Pancreas (tissue), 10 donors: ENCODE measurements around the gene WDR49. TPM values are rescaled to one million over a fixed set of nuclear protein-coding genes. Genes with fewer than 3 reads are reported as not detected.
"Not testable (repeated sequence)": the region's sequence is repeated elsewhere in the genome, so short reads cannot be mapped to it uniquely, and the experiment has no call there.

Experiments used
- ATAC-seq, 4 donors: fragments of 200-7000 bp; cut with Tn5 transposase; one replicate each; pipeline versions ENCODE4 v1.8.0 to v1.9.1; 2020; ENCODE audit warnings: mild to moderate bottlenecking in 4 of 4, moderate library complexity in 4 of 4
- DNase-seq, 6 donors: peaks; one replicate each; pipeline ENCODE4 v3.0.0-alpha.2; 2020
- FAIRE-seq: peaks from 2 replicates; lab custom pipeline; 2012; peaks lifted over from hg19 to GRCh38; lab: Jason Lieb, UNC
- H3K27ac ChIP-seq, 4 donors: fragments of 200-600 bp; sonication (generic); 1 replicate in 3 of 4; 2 replicates in 1 of 4; pipeline versions ENCODE4 v1.5.0 to v1.8.0; 2020
- H3K27me3 ChIP-seq, 4 donors: fragments of 200-600 bp; one replicate each; pipeline ENCODE4 v1.8.0; 2021
- H3K36me3 ChIP-seq, 3 donors: fragments of 200-600 bp; sonication (generic) in 1 of 3; one replicate each; pipeline versions ENCODE4 v1.5.0 to v1.8.0; 2020 to 2021
- H3K4me1 ChIP-seq, 3 donors: fragments of 200-600 bp; one replicate each; pipeline ENCODE4 v1.8.0; 2021
- H3K4me3 ChIP-seq, 4 donors: fragments of 200-600 bp; sonication (generic) in 2 of 4; one replicate each; pipeline versions ENCODE4 v1.5.0 to v1.8.0; 2020 to 2021
- H3K9me3 ChIP-seq, 4 donors: fragments of 200-600 bp; one replicate each; pipeline ENCODE4 v1.8.0; 2021
- CTCF ChIP-seq, 4 donors: fragments of 200-600 bp; sonication (generic) in 3 of 4; IDR thresholded peaks; one replicate each; pipeline versions ENCODE4 v1.5.0 to v1.8.0; 2021; ENCODE audit warnings: antibody characterized with exemption in 4 of 4
- WGBS, 2 donors: extraction: QIAGEN DNeasy Blood & Tissue Kit; methylation state at CpG; one replicate each; pipeline ENCODE4 v1.1.7; 2013; 5-methylcytosine and 5-hydroxymethylcytosine counted together
- intact Hi-C, 3 donors: fragments of 100-400 bp; cut with DNase I; formaldehyde crosslinking; loops; one replicate each; pipeline versions ENCODE4 v1.11.1 to v1.14.2; 2022
- polyA plus RNA-seq, 2 donors: library from polyadenylated mRNA; stranded (reverse); fragments of 200-250 nt; gene quantifications; one replicate each; pipeline ENCODE4 v1.2.3, GENCODE V29; 2013
- total RNA-seq, 6 donors: library from RNA; stranded (reverse); fragmentation: NEBNext Ultra II Directional in 4 of 6; extraction: Animal tissue kit (Norgen Biotek cat#: 25700) in 4 of 6; gene quantifications; one replicate each; pipeline versions ENCODE4 v1.2.1 to v1.2.4, GENCODE V29; 2021 to 2023
- donor health status: healthy with polysubstance abuse.
- donor health status: DM: no; HTN: no; CAD: no; lungs with moderate emphysema.
- donor health status: DM: no; HTN: no; CAD: no.
- donor health status: control.
- donor health status: control.
- donor health status: Bipolar disorder and iron deficiency.
- donor health status: DM: yes; HTN: yes; CAD: no.
- donor health status: DM: no; HTN: no; CAD: no.
- donor health status: DM: no; HTN: no; CAD: no.
- donor health status: DM: yes; HTN: yes; CAD: no.

WDR49 gene
- total and polyA plus RNA-seq, 8 donors = 0.02 to 0.79 (median 0.44) TPM

DNA sequence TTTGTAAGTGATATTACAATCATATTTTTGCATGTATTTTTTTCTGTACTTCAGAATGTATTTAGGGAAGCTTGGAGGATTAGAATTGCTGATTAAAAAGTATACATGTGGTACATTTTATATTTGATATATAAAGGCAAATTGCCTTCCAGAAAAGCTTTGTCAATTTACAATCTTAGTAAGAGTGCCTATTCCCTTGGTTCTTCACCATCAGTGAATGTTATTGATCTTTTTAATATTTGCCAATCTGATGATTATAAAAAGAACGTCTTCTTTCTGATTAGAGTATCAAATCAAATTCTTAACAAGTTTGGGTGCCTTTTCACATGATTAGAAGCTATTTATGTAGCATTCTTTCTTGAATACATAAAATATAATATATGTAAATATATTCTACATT, 9.1 kb downstream of the WDR49 start:
- ATAC-seq = no peak
- WGBS, 2 donors = 31 to 51% methylated on average over 1 of the region's 1 CpG
- no peak for FAIRE-seq
- H3K36me3 ChIP-seq = no peaks in the 10 kb centered on the region
- H3K4me1 ChIP-seq = no peaks in the 10 kb centered on the region
- no peak for DNase-seq
- no peak overlapping the region for H3K27ac ChIP-seq
- TF ChIP-seq CTCF (IDR thresholded peaks at IDR 0.05) = no peak
- H3K9me3 ChIP-seq = no peaks in the 10 kb centered on the region
- H3K27me3 ChIP-seq = no peaks in the 10 kb centered on the region
- H3K4me3 ChIP-seq = no peak overlapping the region
- intact Hi-C loops = no loop called here

DNA sequence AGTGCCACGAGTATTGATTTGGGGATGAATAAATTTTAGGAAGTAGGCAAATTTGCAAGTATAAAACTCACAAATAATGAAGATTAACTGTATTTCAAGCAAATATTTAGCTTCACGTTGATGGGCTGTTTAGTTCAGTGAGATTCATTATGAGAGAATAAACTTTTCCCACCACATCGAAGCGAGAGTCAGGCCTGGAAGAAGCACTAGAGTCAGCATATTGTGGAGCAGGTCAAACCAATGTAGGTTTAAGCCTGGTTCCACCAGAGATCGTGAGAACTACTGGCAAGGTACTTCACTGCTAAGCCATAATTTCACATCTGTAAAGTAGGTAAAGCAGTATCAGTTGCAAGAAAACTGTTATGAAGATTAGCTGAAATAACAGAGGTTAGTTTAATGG, 22.3 kb downstream of the WDR49 start:
- no peak for ATAC-seq
- Histone ChIP-seq H3K4me1 (no peaks in the 10 kb centered on the region), H3K27me3 (no peaks in the 10 kb centered on the region), H3K27ac (no peak overlapping the region), H3K9me3 (no peaks in the 10 kb centered on the region), H3K36me3 (no peaks in the 10 kb centered on the region), H3K4me3 (no peak overlapping the region)
- FAIRE-seq = no peak
- WGBS, 2 donors = 48 to 81% methylated on average over 5 of the region's 5 CpGs
- intact Hi-C loops = no loop called here
- no peak for TF ChIP-seq CTCF (IDR thresholded peaks at IDR 0.05)
- no peak for DNase-seq

DNA sequence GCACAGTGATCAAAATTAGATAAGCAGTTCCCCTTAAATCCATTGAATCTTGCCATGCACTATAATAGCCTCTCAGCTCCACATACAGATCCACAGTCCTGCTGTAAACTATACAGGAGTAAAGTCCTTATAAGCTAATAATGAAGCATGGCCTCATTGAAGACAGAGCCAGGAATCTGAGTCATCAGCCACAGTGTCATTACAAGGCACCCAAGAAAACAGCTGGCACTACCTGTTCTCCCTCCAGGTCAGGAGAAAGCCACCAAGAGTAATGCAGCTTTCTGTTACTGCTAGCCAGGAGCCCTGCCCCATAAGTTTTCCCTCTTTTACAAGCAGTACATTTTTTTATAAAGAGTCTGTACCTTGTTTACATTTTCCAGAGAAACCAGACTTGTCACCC, 27.3 kb downstream of the WDR49 start:
- no peak overlapping the region for H3K4me3 ChIP-seq
- DNase-seq (peak in 1 of 6 donors; percentile 17), FAIRE-seq (no peak), ATAC-seq (peak; percentile 45 to 57 (median 53))
- no peaks in the 10 kb centered on the region for H3K36me3 ChIP-seq
- no peaks in the 10 kb centered on the region for H3K27me3 ChIP-seq
- no peaks in the 10 kb centered on the region for H3K4me1 ChIP-seq
- no peak overlapping the region for H3K27ac ChIP-seq
- no peak for TF ChIP-seq CTCF (IDR thresholded peaks at IDR 0.05)
- H3K9me3 ChIP-seq = no peaks in the 10 kb centered on the region
- intact Hi-C loops = no loop called here

DNA sequence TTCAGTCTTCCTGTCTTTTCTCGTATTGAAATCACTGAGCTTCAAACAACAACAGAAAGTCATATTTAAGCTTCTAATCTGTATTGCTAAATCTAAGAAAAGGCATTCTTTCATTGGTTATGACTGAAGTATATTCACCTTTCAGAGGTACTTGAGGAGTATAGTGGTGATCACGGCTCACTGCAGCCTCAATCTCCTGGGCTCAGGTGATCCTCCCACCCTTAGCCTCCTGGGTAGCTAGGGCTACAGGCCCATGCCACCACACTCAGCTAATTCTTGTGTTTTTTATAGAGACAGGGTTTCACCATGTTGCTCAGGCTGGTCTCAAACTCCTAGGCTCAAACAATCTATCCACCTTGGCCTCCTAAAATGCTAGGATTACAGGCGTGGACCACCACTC, 38.7 kb downstream of the WDR49 start:
- no peak for TF ChIP-seq CTCF (IDR thresholded peaks at IDR 0.05)
- FAIRE-seq (no peak), DNase-seq (no peak), ATAC-seq (no peak)
- Histone ChIP-seq H3K4me1 (no peaks in the 10 kb centered on the region), H3K9me3 (no peaks in the 10 kb centered on the region), H3K27ac (no peak overlapping the region), H3K36me3 (no peaks in the 10 kb centered on the region), H3K4me3 (no peak overlapping the region), H3K27me3 (no peaks in the 10 kb centered on the region)
- intact Hi-C loops = no loop called here
- 87 to 94% methylated on average over 3 of the region's 3 CpGs for WGBS, 2 donors

DNA sequence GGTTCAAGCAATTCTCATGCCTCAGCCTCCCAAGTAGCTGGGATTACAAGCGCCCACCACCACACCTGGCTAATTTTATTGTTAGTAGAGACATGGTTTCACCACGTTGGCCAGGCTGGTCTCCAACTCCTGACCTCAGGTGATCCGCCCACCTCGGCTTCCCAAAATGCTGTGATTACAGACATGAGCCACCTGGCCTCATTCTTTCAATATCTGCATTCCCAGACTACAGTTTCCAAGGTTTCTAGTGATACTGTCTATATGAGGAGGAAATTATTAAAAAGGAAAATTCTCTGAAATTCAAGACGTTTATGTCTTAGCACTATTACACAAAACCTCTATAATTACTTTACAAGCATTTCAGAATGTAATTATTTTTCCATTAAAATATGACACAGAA, 39.5 kb downstream of the WDR49 start:
- H3K36me3 ChIP-seq, H3K4me3 ChIP-seq, H3K4me1 ChIP-seq, H3K27me3 ChIP-seq, H3K9me3 ChIP-seq, FAIRE-seq, H3K27ac ChIP-seq, ATAC-seq, intact Hi-C loops, DNase-seq: not testable (repeated sequence)
- WGBS, 2 donors = 65 to 75% methylated on average over 5 of the region's 5 CpGs

- H3K27ac ChIP-seq = no peak overlapping the region
- H3K27me3 ChIP-seq = no peaks in the 10 kb centered on the region
- ATAC-seq (no peak), FAIRE-seq (no peak), DNase-seq (no peak)
- no peaks in the 10 kb centered on the region for H3K9me3 ChIP-seq
- TF ChIP-seq CTCF (IDR thresholded peaks at IDR 0.05) = no peak
- intact Hi-C loops = no loop called here
- H3K4me1 ChIP-seq = no peaks in the 10 kb centered on the region
- no peaks in the 10 kb centered on the region for H3K36me3 ChIP-seq
- 30 to 36% methylated on average over 2 of the region's 2 CpGs for WGBS, 2 donors
- no peak overlapping the region for H3K4me3 ChIP-seq
Measured at GRCh38 chr3:167611718-167612117, 42.0 kb downstream of the WDR49 start.
